H9 (cell line): ENCODE data around the gene CDK6. TPM values are rescaled to one million over a fixed set of nuclear protein-coding genes. Genes with fewer than 3 reads are reported as not detected.

Experiments used
- DNase-seq: peaks from one replicate; pipeline ENCODE4 v3.0.0-alpha.2; 2017
- H2AFZ ChIP-seq: one replicate; pipeline ENCODE4 v1.6.1; 2013; ENCODE audit warnings: mild to moderate bottlenecking, low read length, control low read depth, moderate library complexity
- H2AK5ac ChIP-seq: 2 replicates; pipeline ENCODE4 v1.6.1; 2013; ENCODE audit warnings: low read length, control low read depth, mixed read lengths; ENCODE audit not compliant: insufficient read length
- H2BK120ac ChIP-seq: one replicate; pipeline ENCODE4 v1.6.1; 2013; ENCODE audit warnings: low read depth, mild to moderate bottlenecking, low read length, control low read depth, inconsistent platforms; ENCODE audit not compliant: poor library complexity, severe bottlenecking
- H2BK12ac ChIP-seq: 2 replicates; pipeline ENCODE4 v1.6.1; 2013; ENCODE audit warnings: low read length, control low read depth, mixed read lengths, low read depth; ENCODE audit not compliant: insufficient read length
- H2BK15ac ChIP-seq: 2 replicates; pipeline ENCODE4 v1.6.1; 2013; ENCODE audit warnings: low read depth, low read length, control low read depth
- H2BK20ac ChIP-seq: one replicate; pipeline ENCODE4 v1.6.1; 2013; ENCODE audit warnings: low read depth, mild to moderate bottlenecking, low read length, control low read depth, inconsistent platforms; ENCODE audit not compliant: poor library complexity, severe bottlenecking
- H2BK5ac ChIP-seq: 2 replicates; pipeline ENCODE4 v1.6.1; 2013; ENCODE audit warnings: low read length, control low read depth, mixed read lengths; ENCODE audit not compliant: insufficient read length
- H3K14ac ChIP-seq: 2 replicates; pipeline ENCODE4 v1.6.1; 2013; ENCODE audit warnings: low read length, control low read depth; ENCODE audit not compliant: insufficient read depth
- H3K18ac ChIP-seq: 2 replicates; pipeline ENCODE4 v1.6.1; 2013; ENCODE audit warnings: low read depth, mild to moderate bottlenecking, mixed read lengths, low read length, control low read depth; ENCODE audit not compliant: insufficient read length
- H3K23ac ChIP-seq: 2 replicates; pipeline ENCODE4 v1.6.1; 2013; ENCODE audit warnings: low read length, control low read depth, mixed read lengths, low read depth; ENCODE audit not compliant: insufficient read length
- H3K23me2 ChIP-seq: 2 replicates; pipeline ENCODE4 v1.6.1; 2013; ENCODE audit warnings: low read depth, mild to moderate bottlenecking, mixed read lengths, low read length, control low read depth; ENCODE audit not compliant: insufficient read length, poor library complexity, severe bottlenecking
- H3K27ac ChIP-seq: 2 replicates; pipeline ENCODE4 v1.5.1; 2013; ENCODE audit warnings: low read length, control low read depth, mixed read lengths, low read depth; ENCODE audit not compliant: insufficient read length
- H3K27me3 ChIP-seq: 2 replicates; pipeline ENCODE4 v1.6.1; 2013; ENCODE audit warnings: low read length, control low read depth, inconsistent platforms; ENCODE audit not compliant: insufficient read depth
- H3K4ac ChIP-seq: 2 replicates; pipeline ENCODE4 v1.6.1; 2013; ENCODE audit warnings: low read depth, mild to moderate bottlenecking, control low read depth, inconsistent platforms, low read length, moderate library complexity
- H3K4me1 ChIP-seq: 2 replicates; pipeline ENCODE4 v1.6.1; 2013; ENCODE audit warnings: low read length, control low read depth, inconsistent platforms; ENCODE audit not compliant: insufficient read depth
- H3K4me2 ChIP-seq: 2 replicates; pipeline ENCODE4 v1.6.1; 2013; ENCODE audit warnings: low read length, control low read depth, mixed read lengths; ENCODE audit not compliant: insufficient read length, insufficient read depth
- H3K56ac ChIP-seq: 2 replicates; pipeline ENCODE4 v1.6.1; 2013; ENCODE audit warnings: low read depth, mild to moderate bottlenecking, mixed read lengths, low read length, control low read depth; ENCODE audit not compliant: insufficient read length
- H3K79me1 ChIP-seq: 2 replicates; pipeline ENCODE4 v1.6.1; 2013; ENCODE audit warnings: low read depth, mild to moderate bottlenecking, moderate library complexity, low read length, control low read depth, inconsistent platforms; ENCODE audit not compliant: insufficient read depth, poor library complexity, severe bottlenecking
- H3K79me2 ChIP-seq: 2 replicates; pipeline ENCODE4 v1.6.1; 2013; ENCODE audit warnings: low read length, control low read depth, inconsistent platforms; ENCODE audit not compliant: insufficient read depth
- H3K9ac ChIP-seq: 2 replicates; pipeline ENCODE4 v1.6.1; 2013; ENCODE audit warnings: low read length, control low read depth, mixed read lengths; ENCODE audit not compliant: insufficient read length; ENCODE audit errors: extremely low read depth
- H3K9me3 ChIP-seq: one replicate; pipeline ENCODE4 v1.6.1; 2013; ENCODE audit warnings: low read depth, low read length, inconsistent platforms; ENCODE audit not compliant: control insufficient read depth
- H3T11ph ChIP-seq: one replicate; pipeline ENCODE4 v1.6.1; 2013; ENCODE audit warnings: mild to moderate bottlenecking, low read length, control low read depth, inconsistent platforms
- H4K20me1 ChIP-seq: one replicate; pipeline ENCODE4 v1.6.1; 2013; ENCODE audit not compliant: control insufficient read depth, insufficient read length, insufficient read depth
- H4K5ac ChIP-seq: 2 replicates; pipeline ENCODE4 v1.6.1; 2013; ENCODE audit warnings: low read depth, mild to moderate bottlenecking, mixed read lengths, low read length, control low read depth; ENCODE audit not compliant: insufficient read length
- H4K8ac ChIP-seq: replicated peaks from 2 replicates; pipeline ENCODE4 v1.6.1; 2013; ENCODE audit warnings: low read length, control low read depth, mixed read lengths, low read depth; ENCODE audit not compliant: insufficient read length
- H4K91ac ChIP-seq: 2 replicates; pipeline ENCODE4 v1.6.1; 2013; ENCODE audit warnings: low read depth, mild to moderate bottlenecking, moderate library complexity, mixed read lengths, low read length, control low read depth; ENCODE audit not compliant: insufficient read length
- H3K27ac Mint-ChIP-seq, 3 experiments: 2 replicates in 2 of 3; 3 replicates in 1 of 3; pipeline ENCODE4 v1.8.0; 2020 to 2021; ENCODE audit warnings: mixed read lengths in 3 of 3, mild to moderate bottlenecking in 1 of 3, moderate library complexity in 1 of 3
- H3K27me3 Mint-ChIP-seq: 2 replicates; pipeline ENCODE4 v1.8.0; 2021; ENCODE audit warnings: low read depth, mild to moderate bottlenecking, moderate library complexity, mixed read lengths
- H3K36me3 Mint-ChIP-seq, 3 experiments: 2 replicates in 2 of 3; 3 replicates in 1 of 3; pipeline ENCODE4 v1.8.0; 2020 to 2021; ENCODE audit warnings: low read depth in 3 of 3, mixed read lengths in 3 of 3; ENCODE audit not compliant: insufficient read depth in 1 of 3
- H3K4me1 Mint-ChIP-seq, 2 experiments: 2 replicates each; pipeline ENCODE4 v1.8.0; 2020; ENCODE audit warnings: mixed read lengths in 2 of 2
- H3K4me3 Mint-ChIP-seq, 2 experiments: 2 replicates in 1 of 2; 3 replicates in 1 of 2; pipeline ENCODE4 v1.8.0; 2020 to 2021; ENCODE audit warnings: mild to moderate bottlenecking in 2 of 2, mixed read lengths in 2 of 2, moderate library complexity in 1 of 2
- H3K9me3 Mint-ChIP-seq, 2 experiments: 2 replicates in 1 of 2; 3 replicates in 1 of 2; pipeline ENCODE4 v1.8.0; 2020; ENCODE audit warnings: mild to moderate bottlenecking in 2 of 2, mixed read lengths in 2 of 2, moderate library complexity in 1 of 2
- total RNA-seq: library from RNA; stranded (reverse); gene quantifications from 2 replicates; pipeline ENCODE4 v1.2.1, GENCODE V29; 2021
- TF ChIP-seq, protein P1 (sequence below): fragments of 200-600 bp; sonication (generic); conservative IDR thresholded peaks from 3 replicates; pipeline ENCODE4 v1.8.0; 2021; ENCODE audit warnings: antibody characterized with exemption, mild to moderate bottlenecking

CDK6 gene
- total RNA-seq, 1 experiment from 2014 or later: 30.0 TPM

DNA sequence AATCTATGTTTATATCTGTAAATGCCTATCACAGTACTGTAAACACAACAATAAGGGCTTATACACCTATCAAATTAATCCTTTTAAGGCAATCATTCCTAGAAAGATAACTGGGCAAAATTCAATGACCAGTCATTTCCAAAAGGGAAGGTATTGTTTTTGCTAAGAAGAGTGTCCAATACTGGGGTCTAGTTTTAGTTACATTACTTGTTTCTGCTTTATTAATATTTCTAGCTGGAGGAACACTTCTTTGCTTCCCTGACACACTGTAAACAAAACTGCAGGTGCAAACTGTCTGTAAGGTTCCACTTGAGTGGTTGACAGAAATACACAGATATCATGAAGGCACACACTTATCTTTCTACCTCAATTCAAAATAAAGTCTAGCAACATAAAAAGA, 162.0 kb downstream of the CDK6 start:
- no peak overlapping the region for H2AFZ ChIP-seq
- DNase-seq: no peak
- no peak overlapping the region for H3K4ac ChIP-seq
- TF ChIP-seq, protein P1, sequence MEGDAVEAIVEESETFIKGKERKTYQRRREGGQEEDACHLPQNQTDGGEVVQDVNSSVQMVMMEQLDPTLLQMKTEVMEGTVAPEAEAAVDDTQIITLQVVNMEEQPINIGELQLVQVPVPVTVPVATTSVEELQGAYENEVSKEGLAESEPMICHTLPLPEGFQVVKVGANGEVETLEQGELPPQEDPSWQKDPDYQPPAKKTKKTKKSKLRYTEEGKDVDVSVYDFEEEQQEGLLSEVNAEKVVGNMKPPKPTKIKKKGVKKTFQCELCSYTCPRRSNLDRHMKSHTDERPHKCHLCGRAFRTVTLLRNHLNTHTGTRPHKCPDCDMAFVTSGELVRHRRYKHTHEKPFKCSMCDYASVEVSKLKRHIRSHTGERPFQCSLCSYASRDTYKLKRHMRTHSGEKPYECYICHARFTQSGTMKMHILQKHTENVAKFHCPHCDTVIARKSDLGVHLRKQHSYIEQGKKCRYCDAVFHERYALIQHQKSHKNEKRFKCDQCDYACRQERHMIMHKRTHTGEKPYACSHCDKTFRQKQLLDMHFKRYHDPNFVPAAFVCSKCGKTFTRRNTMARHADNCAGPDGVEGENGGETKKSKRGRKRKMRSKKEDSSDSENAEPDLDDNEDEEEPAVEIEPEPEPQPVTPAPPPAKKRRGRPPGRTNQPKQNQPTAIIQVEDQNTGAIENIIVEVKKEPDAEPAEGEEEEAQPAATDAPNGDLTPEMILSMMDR: no peak
- H4K8ac ChIP-seq: no peak overlapping the region
- H2BK120ac ChIP-seq: no peak overlapping the region
- H3K4me1 ChIP-seq: no peaks in the 10 kb centered on the region
- H2BK12ac ChIP-seq: no peak overlapping the region
- no peaks in the 10 kb centered on the region for H3K79me2 ChIP-seq
- no peak overlapping the region for H3T11ph ChIP-seq
- no peak overlapping the region for H4K91ac ChIP-seq
- no peak overlapping the region for H3K27ac ChIP-seq
- H3K23ac ChIP-seq: no peak overlapping the region
- Mint-ChIP-seq H3K4me3 (no peak overlapping the region), H3K27me3 (no peaks in the 10 kb centered on the region), H3K4me1 (peaks cover 0 to 3% of the 10 kb centered on the region in 2 experiments; a peak in 1 of 4 replicates), H3K9me3 (no peaks in the 10 kb centered on the region), H3K27ac (no peak overlapping the region), H3K36me3 (no peaks in the 10 kb centered on the region; a peak in 1 of 7 replicates)
- no peak overlapping the region for H2AK5ac ChIP-seq
- H3K79me1 ChIP-seq: no peaks in the 10 kb centered on the region
- no peaks in the 10 kb centered on the region for H3K23me2 ChIP-seq
- no peak overlapping the region for H3K4me2 ChIP-seq
- H3K56ac ChIP-seq: no peak overlapping the region
- H4K5ac ChIP-seq: no peak overlapping the region
- H3K27me3 ChIP-seq: no peaks in the 10 kb centered on the region
- no peaks in the 10 kb centered on the region for H4K20me1 ChIP-seq
- H3K9ac ChIP-seq: no peak overlapping the region
- H3K9me3 ChIP-seq: no peaks in the 10 kb centered on the region
- H3K18ac ChIP-seq: no peak overlapping the region
- H2BK15ac ChIP-seq: no peak overlapping the region
- H2BK5ac ChIP-seq: no peak overlapping the region
- H3K14ac ChIP-seq: no peak overlapping the region
- no peak overlapping the region for H2BK20ac ChIP-seq
